ENCODE results near the gene LY86.

The LY86 gene

GRCh38 chr6:6685249-6686040, 96.9 kb downstream of the LY86 start:
- no peak for DNase-seq

GRCh38 chr6:6686176-6686575, 97.7 kb downstream of the LY86 start:
- DNase-seq: no peak

GRCh38 chr6:6686748-6687601, 98.5 kb downstream of the LY86 start:
- DNase-seq: peak; percentile 66 to 77

DNA sequence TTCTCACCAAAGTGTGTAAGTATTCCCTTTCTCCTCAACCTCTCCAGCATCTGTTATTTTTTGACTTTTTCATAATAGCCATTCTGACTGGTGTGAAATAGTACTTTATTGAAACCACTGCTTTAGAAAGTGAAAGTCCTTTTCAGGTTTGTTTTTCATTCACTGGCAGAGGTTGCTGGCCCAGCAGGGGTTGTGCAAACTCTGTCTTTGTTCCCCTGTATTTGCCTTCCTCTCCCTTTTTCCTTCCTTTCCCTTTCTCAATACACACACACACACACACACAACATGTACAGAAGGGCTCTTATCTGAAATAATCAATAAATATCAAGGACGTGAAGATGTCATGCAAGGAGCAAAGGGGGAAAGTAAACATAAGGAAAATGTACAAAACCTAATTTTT, 99.8 kb downstream of the LY86 start:
- DNase-seq: no peak

DNA sequence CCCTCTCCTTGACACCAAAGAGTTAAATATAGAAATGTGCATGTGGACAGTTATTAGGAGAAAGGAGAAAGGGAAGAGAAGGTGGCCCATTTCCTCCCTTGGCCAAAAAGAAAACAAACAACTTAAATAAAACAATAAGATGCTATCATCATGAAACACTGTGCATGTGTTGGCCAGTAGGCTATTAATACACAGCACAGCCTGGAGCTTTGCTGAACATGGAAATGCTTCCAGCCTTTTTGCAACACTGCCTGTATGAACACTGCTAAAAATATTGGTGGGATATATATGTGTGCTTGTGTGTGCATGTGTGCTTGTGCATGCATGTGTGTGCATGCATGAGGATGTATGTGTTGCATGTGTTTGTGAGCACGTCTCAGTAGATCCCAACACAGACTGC, 100.4 kb downstream of the LY86 start:
- DNase-seq: no peak

- DNase-seq: no peak
Observed at GRCh38 chr6:6689400-6690143, 101.1 kb downstream of the LY86 start.

DNA sequence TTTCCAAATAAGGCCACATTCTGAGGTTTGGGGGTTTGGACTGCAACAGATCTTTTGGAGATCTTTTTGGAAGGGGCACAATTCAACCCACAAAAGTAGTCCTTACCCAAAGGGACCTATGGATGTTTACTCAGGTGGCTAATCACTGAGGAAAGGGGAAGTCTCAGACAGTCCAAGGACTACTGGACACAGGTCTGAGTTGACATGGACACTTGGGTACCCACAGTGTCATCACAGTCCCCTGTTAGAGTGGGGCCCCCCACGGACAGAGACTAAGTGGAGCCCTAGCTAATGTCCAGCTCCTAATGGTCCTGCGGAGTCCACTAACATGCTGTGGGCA, 101.6 kb downstream of the LY86 start:
- DNase-seq: no peak

GRCh38 chr6:6694368-6694780, 105.9 kb downstream of the LY86 start:
- no peak for DNase-seq

DNA sequence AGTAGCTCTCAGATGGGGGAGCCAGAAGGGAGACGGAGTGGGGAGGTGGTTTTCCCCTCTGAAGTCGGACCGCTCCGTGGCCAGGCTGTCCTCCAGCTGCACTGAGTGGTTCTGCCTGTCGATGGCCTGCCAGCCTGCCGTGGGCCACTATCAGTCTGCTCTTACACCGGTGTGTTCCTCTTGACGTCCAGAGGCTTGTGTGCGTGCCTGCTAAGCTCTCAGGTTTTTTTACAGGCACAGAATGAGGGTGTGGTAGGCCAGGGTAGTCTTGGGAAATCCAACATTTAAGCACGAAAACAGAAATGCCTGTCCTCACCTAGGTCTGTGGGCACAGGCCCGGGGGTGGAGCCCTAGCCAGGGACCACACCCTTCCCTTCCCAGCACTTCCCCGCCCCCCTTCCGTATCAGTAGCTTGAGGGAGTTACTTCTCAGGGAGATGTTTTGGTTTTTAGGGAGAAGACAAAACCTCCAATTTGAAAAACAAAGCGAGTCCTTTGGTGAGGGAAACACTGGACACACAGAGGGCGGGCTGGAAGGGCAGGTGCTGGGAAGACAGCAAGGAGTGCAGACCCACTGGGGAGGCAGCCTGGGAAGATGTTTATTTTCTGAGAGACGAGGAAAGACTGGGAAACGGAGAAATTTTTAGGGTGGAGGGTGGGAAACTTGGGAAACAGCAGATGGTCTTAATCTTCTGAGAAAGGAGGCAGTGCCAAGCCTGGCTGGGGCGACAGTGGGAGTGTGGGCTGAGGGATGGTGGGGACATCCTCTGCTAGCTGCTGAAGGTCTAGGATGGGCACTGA, 106.5 kb downstream of the LY86 start:
- DNase-seq: no peak

- DNase-seq: no peak
Observed at GRCh38 chr6:6695625-6696276, 107.2 kb downstream of the LY86 start.

GRCh38 chr6:6696867-6697531, 108.5 kb downstream of the LY86 start:
- DNase-seq: peak in 1 of 2 experiments; percentile 28

GRCh38 chr6:6697620-6698019, 109.1 kb downstream of the LY86 start:
- DNase-seq: no peak

DNA sequence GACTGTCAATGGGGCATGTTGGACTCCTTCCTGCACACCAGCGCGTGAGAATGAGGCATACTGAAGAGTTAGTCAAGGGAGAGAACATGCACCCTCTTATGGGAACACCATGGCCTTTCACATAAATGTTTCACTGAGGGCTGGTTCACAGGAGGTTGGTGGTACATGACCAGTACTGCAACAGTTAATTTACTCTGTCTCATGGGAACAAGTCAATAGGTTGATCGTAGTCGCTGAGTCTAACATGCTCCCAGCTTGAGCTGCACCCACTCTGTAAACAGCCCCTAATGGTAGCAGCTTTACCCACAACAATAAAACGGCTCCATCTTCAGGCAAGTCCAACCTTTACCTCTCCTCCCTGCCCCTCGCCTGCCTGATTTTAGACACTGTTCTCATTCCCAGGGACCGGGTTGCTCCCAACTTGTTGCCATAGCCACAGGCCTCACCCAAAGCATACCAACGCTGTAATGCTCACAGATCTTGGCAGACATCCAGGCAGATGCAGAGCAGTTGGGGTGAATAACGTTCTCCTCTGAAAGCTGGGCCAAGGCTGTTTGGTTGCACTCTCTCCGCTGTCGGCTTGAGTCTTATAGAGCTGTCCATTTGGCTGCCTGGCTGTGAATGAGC, 111.3 kb downstream of the LY86 start:
- no peak for DNase-seq

DNA sequence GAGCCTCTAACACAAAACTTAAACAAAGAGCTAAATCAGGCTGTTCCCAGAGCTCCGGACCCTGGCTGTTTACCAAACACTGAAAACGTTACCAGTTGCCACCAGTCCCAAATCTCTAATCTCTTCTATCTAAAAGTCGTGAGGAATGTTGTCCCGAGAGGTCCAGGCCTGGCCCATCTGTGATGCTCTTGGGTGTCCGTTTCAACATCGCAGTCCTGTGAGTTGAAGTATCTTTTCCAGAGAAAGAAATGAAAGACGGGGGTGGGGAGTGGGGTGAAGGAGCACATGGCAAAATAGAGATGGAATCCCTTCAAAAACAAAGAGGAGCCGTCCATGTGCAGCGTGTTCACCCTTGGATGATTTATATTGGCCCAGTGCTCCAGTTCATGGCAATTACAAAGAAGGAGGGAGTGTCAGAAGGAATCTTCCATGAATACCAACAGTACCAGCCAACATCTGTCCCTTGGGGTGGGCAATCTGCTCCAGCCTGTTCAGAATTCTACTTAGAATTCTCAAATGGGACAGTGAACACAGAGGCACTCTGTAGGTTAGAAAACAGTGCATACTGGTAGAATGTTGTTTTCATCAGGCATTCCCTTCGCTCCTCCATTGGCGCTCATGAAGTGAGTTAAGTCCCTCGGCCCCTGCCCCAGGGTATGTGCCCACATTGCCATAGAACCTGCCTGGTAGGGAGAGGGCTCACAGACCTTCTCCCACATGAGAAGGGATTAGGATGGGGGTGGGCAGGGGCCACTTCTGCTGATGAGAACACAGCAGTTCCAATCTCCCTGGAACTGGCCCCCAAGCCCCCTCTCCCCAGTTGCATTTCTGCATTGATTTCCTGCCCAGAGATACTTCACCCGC, 112.1 kb downstream of the LY86 start:
- no peak for DNase-seq

DNA sequence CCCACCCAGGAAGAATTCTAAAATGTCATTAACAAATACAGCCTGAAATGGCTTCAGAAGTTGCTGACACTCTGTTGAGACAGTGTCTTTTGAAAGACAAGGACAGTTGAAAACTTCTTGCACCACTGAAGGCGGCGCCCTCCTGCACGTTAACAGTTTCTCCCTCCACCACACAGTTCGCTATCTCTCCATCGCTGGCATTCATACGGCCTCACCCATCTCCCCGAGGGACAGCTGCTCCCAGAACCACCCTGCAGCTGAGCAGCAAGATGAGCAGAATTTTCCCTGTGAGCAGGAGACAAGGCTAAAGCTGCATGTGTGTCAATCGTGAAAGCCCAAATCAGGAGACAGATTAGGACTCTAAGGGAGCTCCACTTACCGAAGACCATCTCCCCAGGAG, 113.3 kb downstream of the LY86 start:
- no peak for DNase-seq

- no peak for DNase-seq
Observed at GRCh38 chr6:6703699-6704098, 115.2 kb downstream of the LY86 start.
